Upper lobe of left lung (tissue), 6 donors: ENCODE results near the gene NPAS4. TPM values are rescaled to one million over a fixed set of nuclear protein-coding genes. Genes with fewer than 3 reads are reported as not detected.
"Not testable (repeated sequence)": the region's sequence is repeated elsewhere in the genome, so short reads cannot be mapped to it uniquely, and the experiment has no call there.

Experiments used
- ATAC-seq, 2 donors: fragments of 200-7000 bp; cut with Tn5 transposase; one replicate each; pipeline ENCODE4 v1.9.1; 2022; ENCODE audit warnings: mild to moderate bottlenecking in 2 of 2, moderate library complexity in 2 of 2; ENCODE audit not compliant: low FRiP score in 2 of 2
- DNase-seq, 2 donors: peaks; one replicate each; pipeline ENCODE4 v3.0.0-alpha.2; 2019 to 2020
- H3K27ac ChIP-seq, 4 donors: fragments of 200-600 bp; sonication (generic); one replicate each; pipeline ENCODE4 v1.5.1; 2016 to 2019
- H3K27me3 ChIP-seq, 4 donors: fragments of 200-600 bp; sonication (generic); one replicate each; pipeline ENCODE4 v1.5.1; 2017 to 2019
- H3K36me3 ChIP-seq, 4 donors: fragments of 200-600 bp; sonication (generic); one replicate each; pipeline ENCODE4 v1.5.1; 2016 to 2019
- H3K4me1 ChIP-seq, 4 donors: fragments of 200-600 bp; sonication (generic); one replicate each; pipeline ENCODE4 v1.5.1; 2018 to 2019
- H3K4me3 ChIP-seq, 4 donors: fragments of 200-600 bp; sonication (generic); one replicate each; pipeline ENCODE4 v1.5.1; 2017 to 2019; ENCODE audit warnings: mild to moderate bottlenecking in 2 of 4, moderate library complexity in 1 of 4
- H3K9me3 ChIP-seq, 4 donors: fragments of 200-600 bp; sonication (generic); one replicate each; pipeline ENCODE4 v1.5.1; 2018 to 2019
- CTCF ChIP-seq, 6 experiments: fragments of 450-650 bp in 4 of 6; fragments of 200-600 bp in 2 of 6; sonication (generic) in 2 of 6; IDR thresholded peaks; one replicate each; pipeline ENCODE4 v1.5.1; 2016 to 2019; ENCODE audit warnings: antibody characterized with exemption in 6 of 6
- EP300 ChIP-seq, 4 donors: sonication (generic); formaldehyde crosslinking; IDR thresholded peaks; one replicate each; pipeline ENCODE4 v1.5.1; 2017; ENCODE audit warnings: antibody characterized with exemption in 4 of 4, control low read depth in 2 of 4
- POLR2A ChIP-seq, 4 donors: fragments of 450-650 bp; IDR thresholded peaks; one replicate each; pipeline ENCODE4 v1.5.1; 2016 to 2017; ENCODE audit warnings: antibody characterized with exemption in 4 of 4, mild to moderate bottlenecking in 2 of 4
- POLR2AphosphoS5 ChIP-seq, 2 donors: sonication (generic); formaldehyde crosslinking; IDR thresholded peaks; one replicate each; pipeline ENCODE4 v1.5.1; 2017; ENCODE audit warnings: antibody characterized with exemption in 2 of 2
- WGBS, 2 donors: methylation state at CpG; one replicate each; pipeline ENCODE4 v1.1.5; 2017 to 2018; 5-methylcytosine and 5-hydroxymethylcytosine counted together
- total RNA-seq, 6 donors: library from RNA; depleted of rRNA in 4 of 6; stranded (reverse); fragments of >200 nt in 4 of 6; gene quantifications; one replicate each; pipeline versions ENCODE4 v1.1.0 to v1.2.1, GENCODE V29; 2016 to 2021
- donor health status: DM: no; HTN: no; CAD: no; lungs with moderate emphysema.
- donor health status: DM: no; HTN: yes; CAD: no; lungs with severe emphysema.

The NPAS4 gene
- total RNA-seq, 6 donors from 2014 or later, result not detected

DNA sequence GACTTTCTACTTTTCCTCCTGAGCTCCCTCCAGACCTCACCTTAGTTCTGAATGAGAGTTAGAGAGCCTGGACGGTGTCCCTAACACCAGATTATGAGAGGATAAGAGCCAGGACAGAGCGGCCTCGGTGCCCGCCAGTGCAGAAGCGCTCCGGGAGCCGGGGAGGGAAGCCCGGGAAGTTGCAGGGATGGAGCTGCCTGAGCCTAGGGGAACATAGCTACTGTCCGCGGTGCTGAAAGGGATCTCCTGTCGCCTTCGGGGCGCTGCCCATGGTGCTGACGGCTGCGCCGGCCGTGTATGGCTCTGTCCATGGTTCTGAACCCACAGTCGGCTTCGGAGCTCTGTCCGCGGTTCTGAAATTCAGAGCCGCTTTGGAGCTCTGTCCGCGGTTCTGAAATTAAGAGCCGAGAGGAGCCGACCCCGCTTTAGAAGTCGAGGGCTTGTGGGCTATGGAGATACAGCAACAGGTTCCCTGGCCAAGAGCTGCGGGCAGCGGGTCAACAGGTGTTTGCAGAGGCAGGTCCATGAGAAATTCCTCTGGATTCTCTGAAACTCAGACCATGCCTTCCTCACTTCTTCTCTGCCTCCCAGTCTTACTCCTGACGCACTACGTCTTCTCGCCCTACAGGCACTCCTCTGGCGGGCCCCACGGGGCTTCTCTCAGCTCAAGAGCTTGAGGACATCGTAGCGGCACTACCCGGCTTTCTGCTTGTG is 814 bp downstream of the NPAS4 start:
- TF ChIP-seq POLR2A (IDR thresholded peaks at IDR 0.05), result peak in 3 of 4 donors; percentile 13 to 26 (median 20)
- peak in 1 of 4 donors; percentile 70 for TF ChIP-seq EP300 (IDR thresholded peaks at IDR 0.05)
- peak; percentile 89 to 92 for TF ChIP-seq POLR2AphosphoS5 (IDR thresholded peaks at IDR 0.05)
- TF ChIP-seq CTCF (IDR thresholded peaks at IDR 0.05), result peak in 2 of 6 experiments; percentile 15 to 26
- 19 to 32% methylated on average over 15 to 25 of the region's 38 CpGs for WGBS, 2 donors
- Histone ChIP-seq H3K27me3 (peaks cover 0 to 10% (median 2%) of the 10 kb centered on the region in 4 donors), H3K27ac (no peak overlapping the region), H3K4me1 (peaks cover 0 to 14% (median 5%) of the 10 kb centered on the region in 4 donors), H3K9me3 (no peaks in the 10 kb centered on the region), H3K36me3 (no peaks in the 10 kb centered on the region), H3K4me3 (no peak overlapping the region)
- peak; percentile 97 for ATAC-seq
- DNase-seq, result peak; percentile 92 to 96

DNA sequence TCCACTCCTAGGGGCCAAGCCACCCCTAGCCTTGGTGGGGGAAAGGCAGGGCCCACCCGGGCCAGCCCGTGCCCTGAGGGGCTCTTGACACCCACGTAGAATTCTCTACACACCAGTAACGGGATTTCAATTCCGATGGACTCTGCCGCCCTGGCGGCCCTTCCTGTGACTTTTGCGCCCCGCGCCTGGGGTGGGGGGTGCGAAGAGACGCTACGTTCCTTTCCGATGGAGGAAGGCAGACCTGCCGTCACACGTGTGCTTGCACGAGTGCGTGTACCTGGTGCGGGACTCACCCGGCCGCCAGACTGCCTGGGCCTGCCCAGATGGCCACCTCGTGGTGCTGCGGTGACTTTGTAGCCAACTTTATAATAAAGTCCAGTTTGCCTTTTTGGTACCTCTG is 5.5 kb downstream of the NPAS4 start:
- Histone ChIP-seq H3K27ac (no peak overlapping the region), H3K4me3 (no peak overlapping the region), H3K9me3 (no peaks in the 10 kb centered on the region), H3K4me1 (peaks cover 0 to under 1% (median under 1%) of the 10 kb centered on the region in 4 donors), H3K36me3 (no peaks in the 10 kb centered on the region), H3K27me3 (no peaks in the 10 kb centered on the region)
- WGBS, 2 donors, result 81% methylated on average over 22 of the region's 23 CpGs; no CpG with 5 or more reads in 1 of the 2 donors
- DNase-seq (peak in 1 of 2 donors; percentile 60), ATAC-seq (no peak)
- TF ChIP-seq CTCF (IDR thresholded peaks at IDR 0.05) (no peak), POLR2A (IDR thresholded peaks at IDR 0.05) (no peak), EP300 (IDR thresholded peaks at IDR 0.05) (no peak), POLR2AphosphoS5 (IDR thresholded peaks at IDR 0.05) (no peak)

GRCh38 chr11:66428933-66429332 is 8.1 kb downstream of the NPAS4 start:
- DNase-seq (no peak), ATAC-seq (no peak)
- no peak overlapping the region for H3K4me3 ChIP-seq
- no peaks in the 10 kb centered on the region for H3K27me3 ChIP-seq
- WGBS, 2 donors, result 82 to 85% methylated on average over 2 of the region's 2 CpGs
- H3K9me3 ChIP-seq, result no peaks in the 10 kb centered on the region
- no peak for TF ChIP-seq POLR2A (IDR thresholded peaks at IDR 0.05)
- TF ChIP-seq CTCF (IDR thresholded peaks at IDR 0.05), result no peak
- TF ChIP-seq POLR2AphosphoS5 (IDR thresholded peaks at IDR 0.05), result no peak
- TF ChIP-seq EP300 (IDR thresholded peaks at IDR 0.05), result no peak
- H3K27ac ChIP-seq, result no peak overlapping the region
- peaks cover 0 to 10% (median 3%) of the 10 kb centered on the region in 4 donors for H3K36me3 ChIP-seq
- no peaks in the 10 kb centered on the region for H3K4me1 ChIP-seq

- TF ChIP-seq CTCF (IDR thresholded peaks at IDR 0.05), result peak; percentile 60 to 74 (median 68)
- no peak for TF ChIP-seq POLR2AphosphoS5 (IDR thresholded peaks at IDR 0.05)
- TF ChIP-seq POLR2A (IDR thresholded peaks at IDR 0.05), result no peak
- TF ChIP-seq EP300 (IDR thresholded peaks at IDR 0.05), result no peak
- no peaks in the 10 kb centered on the region for H3K27me3 ChIP-seq
- DNase-seq, result peak in 1 of 2 donors; percentile 61
- no peaks in the 10 kb centered on the region for H3K4me1 ChIP-seq
- peaks cover 0 to 18% (median 5%) of the 10 kb centered on the region in 4 donors for H3K36me3 ChIP-seq
- ATAC-seq, result peak; percentile 78 to 85
- no peaks in the 10 kb centered on the region for H3K9me3 ChIP-seq
- H3K4me3 ChIP-seq, result no peak overlapping the region
- 36% methylated on average over 9 of the region's 9 CpGs for WGBS, 2 donors
- H3K27ac ChIP-seq, result no peak overlapping the region
Observed at GRCh38 chr11:66429983-66430602, 9.3 kb downstream of the NPAS4 start.

GRCh38 chr11:66431287-66431686 is 10.5 kb downstream of the NPAS4 start:
- H3K9me3 ChIP-seq, H3K4me3 ChIP-seq, H3K4me1 ChIP-seq, H3K27me3 ChIP-seq, ATAC-seq, H3K27ac ChIP-seq, DNase-seq: not testable (repeated sequence)
- H3K36me3 ChIP-seq, result peaks cover 4 to 30% (median 17%) of the 10 kb centered on the region in 4 donors

DNA sequence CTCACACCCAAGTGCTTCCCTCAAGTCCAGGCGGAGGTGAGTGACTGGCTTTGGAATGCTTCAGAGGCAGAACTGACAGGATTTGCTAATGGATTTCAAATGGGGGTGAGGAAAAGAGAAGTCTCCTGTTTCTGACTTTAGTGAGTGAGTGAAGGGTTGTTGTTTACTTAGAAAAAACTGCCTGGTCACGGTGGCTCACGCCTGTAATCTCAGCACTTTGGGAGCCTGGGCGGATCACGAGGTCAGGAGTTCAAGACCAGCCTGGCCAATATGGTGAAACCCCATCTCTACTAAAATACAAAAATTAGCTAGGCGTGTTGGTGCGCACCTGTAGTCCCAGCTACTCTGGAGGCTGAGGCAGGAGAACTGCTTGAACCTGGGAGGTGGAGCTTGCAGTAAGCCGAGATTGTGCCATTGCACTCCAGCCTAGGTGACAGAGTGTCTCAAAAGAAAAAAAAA is 11.1 kb downstream of the NPAS4 start:
- not testable (repeated sequence) for ATAC-seq, H3K9me3 ChIP-seq, H3K27ac ChIP-seq, H3K4me1 ChIP-seq, DNase-seq, H3K4me3 ChIP-seq, H3K27me3 ChIP-seq
- H3K36me3 ChIP-seq, result peaks cover 4 to 36% (median 19%) of the 10 kb centered on the region in 4 donors
- 85% methylated on average over 8 of the region's 8 CpGs for WGBS, 2 donors
